GM18508 (cell line): Measurements from ENCODE around the gene SRRD.

Source experiments
- ATAC-seq: cut with Tn5 transposase; IDR thresholded peaks from one replicate; pipeline ENCODE4 v1.9.1; 2021; ENCODE audit warnings: moderate number of reproducible peaks; ENCODE audit not compliant: insufficient read depth, unreplicated experiment

The SRRD gene

GRCh38 chr22:26480611-26480932 lies 3.1 kb upstream of the SRRD start:
- no peak for ATAC-seq

GRCh38 chr22:26481112-26481693 lies 2.5 kb upstream of the SRRD start:
- no peak for ATAC-seq

- no peak for ATAC-seq
Observed at GRCh38 chr22:26481694-26482093, 2.0 kb upstream of the SRRD start.

- no peak for ATAC-seq
Observed at GRCh38 chr22:26482161-26482560, 1.5 kb upstream of the SRRD start.

- ATAC-seq = no peak
Observed at GRCh38 chr22:26483043-26483438, 636 bp upstream of the SRRD start.

- no peak for ATAC-seq
Observed at GRCh38 chr22:26484360-26484706, 656 bp downstream of the SRRD start.

- no peak for ATAC-seq
Observed at GRCh38 chr22:26485013-26485412, 1.3 kb downstream of the SRRD start.

- no peak for ATAC-seq
Observed at GRCh38 chr22:26485806-26486390, 2.2 kb downstream of the SRRD start.

- no peak for ATAC-seq
Observed at GRCh38 chr22:26486394-26486793, 2.7 kb downstream of the SRRD start.

- ATAC-seq = no peak
Observed at GRCh38 chr22:26487996-26488395, 4.3 kb downstream of the SRRD start.

- ATAC-seq = no peak
Observed at GRCh38 chr22:26489447-26490036, 5.9 kb downstream of the SRRD start.

GRCh38 chr22:26492220-26492619 lies 8.5 kb downstream of the SRRD start:
- no peak for ATAC-seq

- ATAC-seq = no peak
Observed at GRCh38 chr22:26494506-26494905, 10.8 kb downstream of the SRRD start.

GRCh38 chr22:26496456-26496855 lies 12.8 kb downstream of the SRRD start:
- ATAC-seq = no peak

- no peak for ATAC-seq
Observed at GRCh38 chr22:26499188-26499703, 15.6 kb downstream of the SRRD start.

GRCh38 chr22:26501996-26502395 lies 18.3 kb downstream of the SRRD start:
- ATAC-seq = no peak

GRCh38 chr22:26502688-26503561 lies 19.2 kb downstream of the SRRD start:
- no peak for ATAC-seq

GRCh38 chr22:26503758-26504157 lies 20.1 kb downstream of the SRRD start:
- no peak for ATAC-seq

GRCh38 chr22:26508148-26508547 lies 24.5 kb downstream of the SRRD start:
- no peak for ATAC-seq

GRCh38 chr22:26512149-26512793 lies 28.6 kb downstream of the SRRD start, which contains the start of gene TFIP11:
TFIP11 (minus strand) TSS chr22:26512473; CDS start chr22:26510272, 2,201 bp downstream.
- ATAC-seq = no peak

GRCh38 chr22:26513838-26514237 lies 30.2 kb downstream of the SRRD start:
- ATAC-seq = no peak
